HPDE6-E6E7 (cell line): ENCODE measurements around the gene GALNT10.
A peak's percentile ranks its signal among the peaks of the same experiment; 100 is the strongest.
"Not testable (repeated sequence)": the region's sequence is repeated elsewhere in the genome, so short reads cannot be mapped to it uniquely, and the experiment has no call there.

ENCODE experiments used
- DNase-seq: peaks from one replicate; pipeline ENCODE4 v3.0.0; 2011; ENCODE audit warnings: missing footprints; ENCODE audit errors: extremely low spot score

Gene GALNT10

GRCh38 chr5:154351566-154351965 is 161.0 kb downstream of the GALNT10 start:
- no peak for DNase-seq

- no peak for DNase-seq
These were observed 162.5 kb downstream of the GALNT10 start for GRCh38 chr5:154352960-154353548.

GRCh38 chr5:154355129-154355611 is 164.6 kb downstream of the GALNT10 start:
- DNase-seq, result no peak

- peak; percentile 32 for DNase-seq
These were observed 165.6 kb downstream of the GALNT10 start for GRCh38 chr5:154356020-154356655.

- no peak for DNase-seq
These were observed 166.4 kb downstream of the GALNT10 start for GRCh38 chr5:154356958-154357357.

GRCh38 chr5:154358516-154359220 is 168.1 kb downstream of the GALNT10 start:
- DNase-seq, result no peak

- DNase-seq, result no peak
These were observed 168.7 kb downstream of the GALNT10 start for GRCh38 chr5:154359221-154359573.

- DNase-seq, result not testable (repeated sequence)
These were observed 169.7 kb downstream of the GALNT10 start for GRCh38 chr5:154360241-154360640.

GRCh38 chr5:154363411-154363810 is 172.9 kb downstream of the GALNT10 start:
- DNase-seq, result no peak

- DNase-seq, result no peak
These were observed 174.2 kb downstream of the GALNT10 start for GRCh38 chr5:154364771-154365170.

- no peak for DNase-seq
These were observed 175.3 kb downstream of the GALNT10 start for GRCh38 chr5:154365823-154366222.

GRCh38 chr5:154366353-154366752 is 175.8 kb downstream of the GALNT10 start:
- no peak for DNase-seq

GRCh38 chr5:154367101-154367500 is 176.6 kb downstream of the GALNT10 start:
- peak; percentile 16 for DNase-seq

- DNase-seq, result peak; percentile 60
These were observed 177.7 kb downstream of the GALNT10 start for GRCh38 chr5:154368041-154368800.

- DNase-seq, result no peak
These were observed 179.1 kb downstream of the GALNT10 start for GRCh38 chr5:154369682-154370081.

- no peak for DNase-seq
These were observed 179.6 kb downstream of the GALNT10 start for GRCh38 chr5:154370119-154370518.

GRCh38 chr5:154370813-154371212 is 180.3 kb downstream of the GALNT10 start:
- no peak for DNase-seq

- DNase-seq, result no peak
These were observed 181.2 kb downstream of the GALNT10 start for GRCh38 chr5:154371687-154372086.

- DNase-seq, result no peak
These were observed 182.1 kb downstream of the GALNT10 start for GRCh38 chr5:154372661-154373060.

GRCh38 chr5:154373326-154373725 is 182.8 kb downstream of the GALNT10 start:
- DNase-seq, result no peak

- no peak for DNase-seq
These were observed 183.2 kb downstream of the GALNT10 start for GRCh38 chr5:154373729-154374179.

GRCh38 chr5:154374264-154374663 is 183.7 kb downstream of the GALNT10 start:
- DNase-seq, result no peak
